Measurements from ENCODE around the gene RAB11FIP4.

RAB11FIP4 gene

DNA sequence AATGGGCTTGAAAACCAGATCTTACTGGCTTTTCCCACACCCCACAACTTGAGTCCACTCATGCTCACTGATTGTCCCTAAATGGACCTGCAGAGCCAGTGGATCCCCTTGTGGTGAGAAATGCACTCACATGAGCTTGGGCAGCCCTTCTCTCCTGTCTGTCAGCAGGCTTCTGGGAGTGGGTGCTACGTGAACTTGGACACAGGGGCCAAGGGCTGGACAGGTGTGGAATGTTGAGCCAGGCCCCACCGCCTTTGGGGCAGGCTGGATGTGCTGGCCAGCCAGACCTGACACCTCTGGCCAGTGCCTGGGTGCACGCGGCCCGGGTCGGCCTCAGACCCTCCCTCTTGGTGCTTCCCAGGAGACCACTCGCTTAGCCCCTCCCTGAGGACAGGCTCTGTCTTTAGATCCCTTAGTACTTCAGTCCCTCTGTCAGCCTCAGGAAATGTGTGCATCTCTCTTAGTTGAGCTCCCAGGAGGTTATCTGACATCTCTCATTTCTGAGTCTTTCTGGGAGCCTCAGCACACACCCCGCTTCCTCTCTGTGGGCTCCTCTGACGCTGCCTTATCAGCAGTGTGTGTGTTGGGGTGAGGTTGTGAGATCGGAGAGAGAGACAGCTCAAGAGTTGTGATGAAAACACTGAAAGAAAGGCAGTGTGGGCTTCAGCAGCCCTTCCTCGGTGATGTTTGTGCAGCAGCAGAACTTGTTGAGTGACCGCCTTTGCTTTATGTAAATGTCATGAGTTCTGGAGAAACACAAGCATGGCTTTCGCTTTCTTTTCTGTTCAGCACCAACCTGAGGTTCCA is 117.0 kb downstream of the RAB11FIP4 start:
- FAIRE-seq, result no peak

GRCh38 chr17:31509095-31509804 is 117.8 kb downstream of the RAB11FIP4 start:
- no peak for FAIRE-seq

DNA sequence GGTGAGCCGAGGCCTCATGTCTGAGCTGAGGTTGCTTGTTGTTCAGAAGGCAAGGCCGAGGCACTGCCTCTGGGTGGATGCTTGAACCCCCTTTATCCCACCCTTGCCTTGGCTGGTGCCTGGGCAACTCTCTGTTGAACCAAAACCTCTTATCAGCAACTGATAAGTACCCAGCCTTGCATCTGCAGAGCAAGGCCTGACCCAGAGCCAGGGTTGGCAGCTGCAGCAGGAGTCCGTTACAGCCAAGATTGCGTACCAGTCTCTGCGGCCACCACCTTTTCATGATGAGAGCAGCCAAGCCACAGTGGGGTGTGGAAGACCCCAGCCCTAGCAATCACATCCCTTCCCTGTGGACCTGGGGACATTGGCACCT is 118.3 kb downstream of the RAB11FIP4 start:
- FAIRE-seq, result no peak

GRCh38 chr17:31510308-31511194 is 119.1 kb downstream of the RAB11FIP4 start:
- FAIRE-seq, result no peak

GRCh38 chr17:31511195-31511578 is 119.7 kb downstream of the RAB11FIP4 start:
- FAIRE-seq, result no peak

- no peak for FAIRE-seq
Measured at GRCh38 chr17:31511580-31511979, 120.1 kb downstream of the RAB11FIP4 start.

DNA sequence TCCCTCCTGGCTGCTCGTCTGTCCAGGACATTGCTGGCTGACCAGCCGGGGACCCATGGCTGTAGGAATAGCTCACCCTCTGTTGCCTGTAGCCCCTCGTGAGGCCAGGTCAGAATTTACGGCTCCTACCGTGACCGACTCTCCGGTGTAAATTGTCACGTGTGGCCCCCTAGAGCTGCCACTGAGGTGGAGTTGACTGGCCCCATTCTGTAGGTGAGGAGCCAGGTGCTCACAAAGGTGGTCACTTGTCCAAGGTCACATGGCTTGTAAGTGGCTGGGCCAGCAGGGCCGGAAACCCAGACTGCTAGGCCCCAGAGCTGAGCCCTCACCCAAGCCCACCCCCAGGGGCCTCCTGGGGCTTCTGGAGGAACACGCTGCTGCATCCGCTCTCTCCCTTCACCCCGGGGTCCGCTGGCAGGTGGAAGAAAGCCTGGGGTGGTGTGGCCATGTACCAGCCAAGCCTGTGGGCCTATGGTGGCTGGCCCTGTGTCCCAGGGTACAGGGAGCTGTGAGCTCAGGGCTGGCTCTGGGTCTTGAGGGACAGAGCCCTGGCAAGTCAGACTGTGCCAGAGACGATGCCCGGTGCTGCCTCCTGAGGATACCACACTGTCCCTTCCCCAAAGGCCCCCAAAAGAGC is 120.7 kb downstream of the RAB11FIP4 start:
- FAIRE-seq, result no peak

- no peak for FAIRE-seq
Measured at GRCh38 chr17:31512796-31513195, 121.3 kb downstream of the RAB11FIP4 start.

GRCh38 chr17:31513731-31514427 is 122.4 kb downstream of the RAB11FIP4 start:
- FAIRE-seq, result no peak

DNA sequence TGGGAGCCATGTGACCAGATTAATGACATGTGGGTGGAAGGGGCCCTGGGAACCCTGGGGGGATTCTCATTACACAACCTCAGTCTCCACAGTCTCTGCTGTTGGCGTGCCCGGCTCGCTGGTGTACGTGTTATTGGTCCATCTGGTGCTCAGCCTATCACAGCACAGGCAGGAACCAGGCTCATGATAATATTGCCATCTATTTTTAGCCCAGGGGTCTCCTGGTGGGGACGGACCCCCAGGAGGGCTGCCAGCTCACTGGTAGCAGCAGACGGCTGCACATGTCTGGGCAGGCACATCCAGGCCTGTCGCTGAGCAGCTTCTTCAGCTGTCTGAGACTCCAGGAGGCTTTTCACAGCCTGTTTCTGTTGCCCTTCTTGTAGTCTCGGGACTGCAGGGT is 123.8 kb downstream of the RAB11FIP4 start:
- FAIRE-seq, result no peak

- no peak for FAIRE-seq
Measured at GRCh38 chr17:31517524-31517923, 126.0 kb downstream of the RAB11FIP4 start.

DNA sequence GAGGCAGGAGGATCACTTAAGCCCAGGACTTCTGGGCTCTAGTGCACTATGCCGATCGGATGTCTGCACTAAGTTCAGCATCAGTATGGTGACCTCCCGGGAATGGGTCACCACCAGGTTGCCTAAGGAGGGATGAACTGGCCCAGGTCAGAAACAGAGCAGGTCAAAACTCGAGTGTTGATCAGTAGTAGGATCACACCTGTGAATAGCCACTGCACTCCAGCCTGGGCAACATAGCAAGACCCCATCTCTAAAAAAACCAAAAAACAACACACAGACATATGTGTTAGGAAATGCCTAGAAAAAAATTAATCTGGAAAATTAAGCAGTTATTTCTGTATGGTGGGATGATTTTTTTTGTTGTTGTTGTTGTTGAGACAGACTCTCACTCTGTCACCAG is 127.0 kb downstream of the RAB11FIP4 start:
- FAIRE-seq, result no peak

GRCh38 chr17:31521632-31522283 is 130.3 kb downstream of the RAB11FIP4 start:
- FAIRE-seq, result no peak

- FAIRE-seq, result no peak
Measured at GRCh38 chr17:31522284-31522931, 130.9 kb downstream of the RAB11FIP4 start.

DNA sequence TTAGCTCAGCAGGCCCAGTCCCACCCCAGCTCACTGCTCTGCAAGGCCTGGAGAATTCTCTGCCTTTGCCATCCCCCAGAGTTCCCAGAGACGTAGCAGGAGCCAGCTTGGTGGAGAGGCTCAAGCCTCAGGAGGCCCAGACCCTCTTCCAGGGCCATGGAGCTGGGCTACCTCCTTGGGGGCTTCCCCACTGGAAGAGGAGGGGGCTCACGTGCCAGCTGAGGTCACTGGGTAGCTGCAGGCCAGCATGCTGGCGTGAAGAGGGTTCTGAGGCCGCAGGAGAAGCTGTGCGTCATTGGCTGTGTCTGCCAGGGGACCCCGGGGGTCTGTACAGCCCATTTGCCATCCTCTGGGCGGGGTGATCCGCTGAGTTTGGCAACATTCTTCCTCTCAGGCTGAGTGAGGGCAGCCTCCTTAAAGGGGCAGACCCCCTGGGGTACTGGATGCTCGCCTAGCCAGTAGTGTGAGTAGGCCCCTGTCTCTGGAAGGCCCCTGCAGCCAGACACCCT is 131.6 kb downstream of the RAB11FIP4 start:
- no peak for FAIRE-seq

GRCh38 chr17:31523862-31524730 is 132.6 kb downstream of the RAB11FIP4 start:
- no peak for FAIRE-seq

GRCh38 chr17:31524926-31525800 is 133.7 kb downstream of the RAB11FIP4 start:
- no peak for FAIRE-seq

DNA sequence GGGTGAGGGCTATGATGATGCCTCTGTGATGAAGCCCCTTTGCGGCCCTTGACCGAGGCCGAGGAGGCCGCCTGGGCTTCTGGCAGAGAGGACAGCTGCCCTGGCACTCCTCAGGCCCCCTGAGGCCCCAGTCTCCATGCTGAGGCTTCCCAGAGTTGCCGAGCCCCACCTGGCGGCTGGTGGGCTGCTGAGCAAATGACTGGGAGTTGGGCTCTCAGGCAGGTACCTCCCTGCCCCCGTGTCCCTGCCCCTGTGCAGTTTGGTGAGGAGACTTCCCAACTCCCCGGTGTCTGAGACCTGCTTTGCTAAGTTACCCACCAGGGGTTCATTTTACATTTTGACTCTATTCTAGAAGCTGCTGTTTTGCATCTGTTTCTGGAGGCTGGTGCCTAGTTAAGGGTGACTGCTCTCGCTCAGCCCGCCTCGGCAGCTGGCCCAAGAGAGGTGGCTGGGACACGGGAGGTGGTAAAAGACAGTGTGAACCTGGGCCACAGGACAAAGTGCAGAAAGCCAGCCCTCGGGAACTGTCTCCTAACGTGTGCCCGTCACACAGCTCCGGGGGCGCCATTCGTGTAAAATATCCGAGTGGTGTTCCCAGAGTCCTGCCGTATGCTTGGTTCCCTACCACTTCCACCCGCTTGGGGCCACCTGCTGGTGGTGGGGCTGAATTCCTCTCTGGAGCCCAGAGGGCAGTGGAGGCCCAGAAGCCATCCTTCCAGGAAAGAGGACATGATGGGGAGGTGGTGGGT is 134.5 kb downstream of the RAB11FIP4 start:
- no peak for FAIRE-seq

Data from endometrium (tissue), 2 donors.